Measurements from ENCODE around the gene MBD3L4. TPM values are rescaled to one million over a fixed set of nuclear protein-coding genes. Genes with fewer than 3 reads are reported as not detected.
"Not testable (repeated sequence)": the region's sequence is repeated elsewhere in the genome, so short reads cannot be mapped to it uniquely, and the experiment has no call there.

Gene MBD3L4
- total RNA-seq, 1 experiment from 2014 or later, result not detected

DNA sequence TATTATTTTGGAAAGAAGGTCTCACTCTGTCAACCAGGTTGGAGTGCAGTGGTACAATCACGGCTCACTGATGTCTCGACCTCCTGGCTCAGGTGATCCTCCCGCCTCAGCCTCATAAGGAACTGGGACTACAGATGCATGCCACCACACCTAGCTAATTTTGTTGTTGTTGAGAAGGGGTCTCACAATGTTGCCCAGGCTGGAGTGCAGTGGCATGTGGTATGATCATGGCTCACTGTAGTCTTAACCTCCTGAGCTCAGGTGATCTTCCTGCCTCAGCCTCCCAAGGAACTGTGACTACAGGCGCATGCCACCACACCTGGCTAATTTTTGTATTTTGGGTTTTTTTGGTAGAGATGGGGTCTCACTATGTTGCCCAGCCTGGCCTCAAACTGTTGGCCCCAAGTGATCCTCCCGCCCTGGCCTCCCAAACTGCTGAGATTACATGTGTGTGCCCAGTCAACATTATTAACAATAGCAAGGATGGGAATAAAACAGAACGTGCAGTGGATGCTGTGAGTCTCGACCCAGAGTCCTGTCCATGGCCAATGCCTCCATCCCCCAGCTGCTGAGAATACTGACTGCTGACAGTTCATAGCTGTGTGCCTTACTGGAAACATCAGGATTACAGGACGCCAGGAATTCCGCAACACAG lies 23.9 kb upstream of the MBD3L4 start:
- peaks cover 3% of the 10 kb centered on the region for H3K4me1 Mint-ChIP-seq (ENCODE audit: low read depth, unreplicated experiment)
- POLR2A ChIA-PET, result no interaction called here
- no TSS peak for BruUV-seq (replicated peaks)
- no peaks in the 10 kb centered on the region for H3K27me3 ChIP-seq (replicated peaks; ENCODE audit: control insufficient read depth, insufficient read depth, low read length)
- H3K9me3 ChIP-seq, result peaks cover 6% of the 10 kb centered on the region; the same call in 1 of the 2 replicates
- intact Hi-C loops (cut with micrococcal nuclease; ENCODE audit: unreplicated experiment), result no loop called here
- H3K4me3 ChIP-seq (ENCODE audit: low read depth, low read length), result no peak overlapping the region
- no peaks in the 10 kb centered on the region for H3K27me3 Mint-ChIP-seq (ENCODE audit: insufficient read depth, unreplicated experiment)
- TF ChIP-seq, protein P1, sequence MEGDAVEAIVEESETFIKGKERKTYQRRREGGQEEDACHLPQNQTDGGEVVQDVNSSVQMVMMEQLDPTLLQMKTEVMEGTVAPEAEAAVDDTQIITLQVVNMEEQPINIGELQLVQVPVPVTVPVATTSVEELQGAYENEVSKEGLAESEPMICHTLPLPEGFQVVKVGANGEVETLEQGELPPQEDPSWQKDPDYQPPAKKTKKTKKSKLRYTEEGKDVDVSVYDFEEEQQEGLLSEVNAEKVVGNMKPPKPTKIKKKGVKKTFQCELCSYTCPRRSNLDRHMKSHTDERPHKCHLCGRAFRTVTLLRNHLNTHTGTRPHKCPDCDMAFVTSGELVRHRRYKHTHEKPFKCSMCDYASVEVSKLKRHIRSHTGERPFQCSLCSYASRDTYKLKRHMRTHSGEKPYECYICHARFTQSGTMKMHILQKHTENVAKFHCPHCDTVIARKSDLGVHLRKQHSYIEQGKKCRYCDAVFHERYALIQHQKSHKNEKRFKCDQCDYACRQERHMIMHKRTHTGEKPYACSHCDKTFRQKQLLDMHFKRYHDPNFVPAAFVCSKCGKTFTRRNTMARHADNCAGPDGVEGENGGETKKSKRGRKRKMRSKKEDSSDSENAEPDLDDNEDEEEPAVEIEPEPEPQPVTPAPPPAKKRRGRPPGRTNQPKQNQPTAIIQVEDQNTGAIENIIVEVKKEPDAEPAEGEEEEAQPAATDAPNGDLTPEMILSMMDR (IDR thresholded peaks at IDR 0.05; ENCODE audit: insufficient read depth in 1 of 2, low read depth in 1 of 2, low read length in 1 of 2, severe bottlenecking in 1 of 2, unreplicated experiment in 1 of 2), result no peak
- H3K4me1 ChIP-seq, result no peaks in the 10 kb centered on the region
- DNase-seq, result no peak
- H3K36me3 ChIP-seq (ENCODE audit: control insufficient read depth, insufficient read depth, low read length), result no peaks in the 10 kb centered on the region
- H3K36me3 Mint-ChIP-seq (ENCODE audit: insufficient read depth, unreplicated experiment), result peaks cover 2% of the 10 kb centered on the region
- no peak overlapping the region for H3K4me3 Mint-ChIP-seq (ENCODE audit: unreplicated experiment)
- no peak overlapping the region for H3K27ac Mint-ChIP-seq (ENCODE audit: unreplicated experiment)
- CTCF ChIA-PET, result no interaction called here
- H3K9me3 Mint-ChIP-seq (ENCODE audit: unreplicated experiment), result peaks cover 9% of the 10 kb centered on the region

DNA sequence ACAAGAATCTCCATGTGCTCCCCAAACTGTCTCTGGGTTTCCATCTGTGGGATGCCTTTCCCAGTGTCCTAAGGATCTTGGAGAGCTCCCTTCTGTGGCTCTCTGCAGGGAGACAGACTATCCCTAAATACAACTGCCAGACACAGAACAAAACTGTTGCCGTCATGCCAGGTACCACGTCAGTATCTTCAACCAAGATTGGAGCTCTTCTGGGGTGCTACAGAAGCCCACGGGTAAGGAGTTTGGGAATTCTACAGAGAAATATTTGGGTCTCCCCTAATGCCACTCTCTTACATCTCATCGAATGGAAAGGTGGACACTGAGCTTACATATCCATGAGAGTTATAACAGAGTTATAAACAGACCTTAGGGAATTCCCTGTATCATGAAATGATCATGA lies 23.4 kb upstream of the MBD3L4 start:
- TF ChIP-seq, protein P1 (IDR thresholded peaks at IDR 0.05; ENCODE audit: insufficient read depth in 1 of 2, low read depth in 1 of 2, low read length in 1 of 2, severe bottlenecking in 1 of 2, unreplicated experiment in 1 of 2), result no peak
- Mint-ChIP-seq H3K9me3 (ENCODE audit: unreplicated experiment) (peaks cover 9% of the 10 kb centered on the region), H3K4me3 (ENCODE audit: unreplicated experiment) (no peak overlapping the region), H3K27ac (ENCODE audit: unreplicated experiment) (no peak overlapping the region), H3K27me3 (ENCODE audit: insufficient read depth, unreplicated experiment) (no peaks in the 10 kb centered on the region), H3K4me1 (ENCODE audit: low read depth, unreplicated experiment) (no peaks in the 10 kb centered on the region), H3K36me3 (ENCODE audit: insufficient read depth, unreplicated experiment) (no peaks in the 10 kb centered on the region)
- Histone ChIP-seq H3K4me3 (ENCODE audit: low read depth, low read length) (no peak overlapping the region), H3K4me1 (no peaks in the 10 kb centered on the region), H3K27me3 (replicated peaks; ENCODE audit: control insufficient read depth, insufficient read depth, low read length) (no peaks in the 10 kb centered on the region), H3K9me3 (peaks cover 1% of the 10 kb centered on the region; the same call in 1 of the 2 replicates), H3K36me3 (ENCODE audit: control insufficient read depth, insufficient read depth, low read length) (no peaks in the 10 kb centered on the region)
- ChIA-PET POLR2A (no interaction called here), CTCF (no interaction called here)
- DNase-seq, result no peak
- no TSS peak for BruUV-seq (replicated peaks)
- intact Hi-C loops (cut with micrococcal nuclease; ENCODE audit: unreplicated experiment), result no loop called here

DNA sequence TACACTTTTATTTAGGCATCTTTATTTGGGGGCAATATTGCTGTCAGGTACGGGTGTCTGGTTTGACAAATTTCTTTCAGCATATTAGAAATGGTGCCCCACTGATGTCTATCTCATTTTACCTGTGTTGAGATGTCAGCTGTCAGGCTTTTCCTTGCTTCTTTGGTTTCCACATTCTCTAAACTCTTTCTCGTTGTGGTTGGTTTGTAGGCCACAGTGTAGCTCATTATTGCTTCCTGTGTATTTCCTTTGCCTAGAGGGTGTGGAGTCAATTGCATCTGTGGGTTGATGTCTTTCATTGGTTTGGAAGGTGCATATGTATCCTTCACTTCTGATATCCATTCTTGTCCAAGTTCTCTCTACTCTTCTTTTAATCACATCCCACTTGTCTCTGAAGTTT lies 20.0 kb upstream of the MBD3L4 start:
- BruUV-seq (replicated peaks); H3K4me1 ChIP-seq; H3K4me3 Mint-ChIP-seq (ENCODE audit: unreplicated experiment); H3K36me3 Mint-ChIP-seq (ENCODE audit: insufficient read depth, unreplicated experiment); H3K27me3 ChIP-seq (replicated peaks; ENCODE audit: control insufficient read depth, insufficient read depth, low read length); H3K27ac Mint-ChIP-seq (ENCODE audit: unreplicated experiment); intact Hi-C loops (cut with micrococcal nuclease; ENCODE audit: unreplicated experiment); H3K4me3 ChIP-seq (ENCODE audit: low read depth, low read length); H3K4me1 Mint-ChIP-seq (ENCODE audit: low read depth, unreplicated experiment); H3K9me3 ChIP-seq; POLR2A ChIA-PET; H3K27me3 Mint-ChIP-seq (ENCODE audit: insufficient read depth, unreplicated experiment); CTCF ChIA-PET; H3K9me3 Mint-ChIP-seq (ENCODE audit: unreplicated experiment); H3K36me3 ChIP-seq (ENCODE audit: control insufficient read depth, insufficient read depth, low read length); DNase-seq: not testable (repeated sequence)

DNA sequence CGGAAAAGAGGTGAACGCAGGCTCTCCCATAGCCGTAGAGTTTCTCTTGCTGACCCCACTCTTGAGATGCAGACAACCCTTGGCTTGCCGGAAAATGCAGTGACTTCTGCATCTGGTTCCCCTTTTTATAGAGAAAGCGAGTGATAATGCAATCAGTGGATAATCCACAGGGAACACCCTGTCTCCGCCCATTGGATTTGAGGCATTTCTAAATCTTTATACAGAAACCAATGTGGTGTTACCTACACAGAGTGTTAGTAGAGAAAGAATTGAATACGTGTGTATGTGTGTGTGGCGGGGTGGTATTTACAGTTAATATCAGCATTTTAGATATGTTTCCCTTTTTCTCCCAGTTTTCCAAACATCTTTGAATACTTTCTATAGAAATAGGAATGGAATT lies 18.6 kb upstream of the MBD3L4 start, which contains the start of gene MBD3L3:
MBD3L3 (minus strand) TSS at position 101 of the 400 bp plus-strand sequence; CDS start at position 30, 71 bp downstream.
- H3K4me3 ChIP-seq (ENCODE audit: low read depth, low read length); H3K27me3 ChIP-seq (replicated peaks; ENCODE audit: control insufficient read depth, insufficient read depth, low read length); intact Hi-C loops (cut with micrococcal nuclease; ENCODE audit: unreplicated experiment); H3K9me3 Mint-ChIP-seq (ENCODE audit: unreplicated experiment); CTCF ChIA-PET; H3K27me3 Mint-ChIP-seq (ENCODE audit: insufficient read depth, unreplicated experiment); H3K4me1 Mint-ChIP-seq (ENCODE audit: low read depth, unreplicated experiment); H3K36me3 Mint-ChIP-seq (ENCODE audit: insufficient read depth, unreplicated experiment); BruUV-seq (replicated peaks); H3K4me1 ChIP-seq; POLR2A ChIA-PET; DNase-seq; H3K9me3 ChIP-seq; H3K36me3 ChIP-seq (ENCODE audit: control insufficient read depth, insufficient read depth, low read length); H3K27ac Mint-ChIP-seq (ENCODE audit: unreplicated experiment); H3K4me3 Mint-ChIP-seq (ENCODE audit: unreplicated experiment): not testable (repeated sequence)

DNA sequence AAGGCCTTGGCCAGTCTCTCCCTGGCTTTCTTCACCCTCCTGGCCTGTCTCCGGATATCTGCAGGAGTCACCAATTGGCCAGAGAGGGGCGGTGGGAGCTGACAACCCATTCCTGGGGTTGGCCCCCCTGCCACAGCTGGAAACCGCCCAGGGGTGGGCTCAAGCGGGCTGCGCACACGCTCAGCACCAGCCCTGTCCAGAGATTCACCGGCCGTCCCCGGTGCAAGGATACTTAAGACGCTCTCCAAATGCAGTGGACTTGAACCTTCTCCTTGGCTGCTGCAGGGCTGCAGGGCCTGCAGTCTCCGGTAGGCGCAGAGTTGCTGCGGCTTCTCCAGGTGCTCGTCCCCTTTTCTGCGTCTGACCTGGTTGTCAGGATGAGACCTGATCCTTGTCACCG lies 16.4 kb upstream of the MBD3L4 start:
- H3K27me3 Mint-ChIP-seq (ENCODE audit: insufficient read depth, unreplicated experiment); intact Hi-C loops (cut with micrococcal nuclease; ENCODE audit: unreplicated experiment); POLR2A ChIA-PET; BruUV-seq (replicated peaks); H3K4me3 ChIP-seq (ENCODE audit: low read depth, low read length); DNase-seq; H3K36me3 ChIP-seq (ENCODE audit: control insufficient read depth, insufficient read depth, low read length); H3K27me3 ChIP-seq (replicated peaks; ENCODE audit: control insufficient read depth, insufficient read depth, low read length); CTCF ChIA-PET; H3K4me1 ChIP-seq; H3K9me3 ChIP-seq; H3K36me3 Mint-ChIP-seq (ENCODE audit: insufficient read depth, unreplicated experiment); H3K27ac Mint-ChIP-seq (ENCODE audit: unreplicated experiment); H3K4me1 Mint-ChIP-seq (ENCODE audit: low read depth, unreplicated experiment); H3K9me3 Mint-ChIP-seq (ENCODE audit: unreplicated experiment); H3K4me3 Mint-ChIP-seq (ENCODE audit: unreplicated experiment): not testable (repeated sequence)

DNA sequence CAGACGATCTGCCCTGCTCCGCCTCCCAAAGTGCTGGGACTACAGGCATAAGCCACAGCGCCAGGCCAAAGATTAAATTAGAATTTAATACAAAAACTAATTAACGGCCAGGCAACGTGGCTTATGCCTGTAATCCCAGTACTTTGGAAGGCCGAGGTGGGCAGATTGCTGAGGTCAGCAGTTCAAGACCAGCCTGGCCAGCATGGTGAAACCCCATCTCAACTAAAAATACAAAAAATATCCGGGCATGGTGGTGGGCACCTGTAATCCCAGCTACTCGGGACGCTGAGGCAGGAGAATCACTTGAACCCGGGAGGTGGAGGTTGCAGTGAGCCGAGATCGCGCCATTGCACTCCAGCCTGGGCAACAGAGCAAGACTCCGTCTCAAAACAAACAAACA lies 15.7 kb upstream of the MBD3L4 start:
- H3K27me3 ChIP-seq (replicated peaks; ENCODE audit: control insufficient read depth, insufficient read depth, low read length); POLR2A ChIA-PET; H3K9me3 ChIP-seq; BruUV-seq (replicated peaks); H3K36me3 Mint-ChIP-seq (ENCODE audit: insufficient read depth, unreplicated experiment); H3K9me3 Mint-ChIP-seq (ENCODE audit: unreplicated experiment); H3K27ac Mint-ChIP-seq (ENCODE audit: unreplicated experiment); H3K36me3 ChIP-seq (ENCODE audit: control insufficient read depth, insufficient read depth, low read length); H3K4me3 ChIP-seq (ENCODE audit: low read depth, low read length); H3K4me3 Mint-ChIP-seq (ENCODE audit: unreplicated experiment); intact Hi-C loops (cut with micrococcal nuclease; ENCODE audit: unreplicated experiment); DNase-seq; H3K4me1 Mint-ChIP-seq (ENCODE audit: low read depth, unreplicated experiment); H3K27me3 Mint-ChIP-seq (ENCODE audit: insufficient read depth, unreplicated experiment); H3K4me1 ChIP-seq; CTCF ChIA-PET: not testable (repeated sequence)
